HG02610 (cell line): ENCODE measurements around the gene CABCOCO1.

ENCODE experiments used
- ATAC-seq: cut with Tn5 transposase; IDR thresholded peaks from one replicate; pipeline ENCODE4 v1.9.1; 2021; ENCODE audit warnings: mild to moderate bottlenecking, moderate library complexity; ENCODE audit not compliant: unreplicated experiment

CABCOCO1 gene

GRCh38 chr10:61812052-61812721 lies 149.5 kb downstream of the CABCOCO1 start:
- peak; percentile 81 for ATAC-seq

DNA sequence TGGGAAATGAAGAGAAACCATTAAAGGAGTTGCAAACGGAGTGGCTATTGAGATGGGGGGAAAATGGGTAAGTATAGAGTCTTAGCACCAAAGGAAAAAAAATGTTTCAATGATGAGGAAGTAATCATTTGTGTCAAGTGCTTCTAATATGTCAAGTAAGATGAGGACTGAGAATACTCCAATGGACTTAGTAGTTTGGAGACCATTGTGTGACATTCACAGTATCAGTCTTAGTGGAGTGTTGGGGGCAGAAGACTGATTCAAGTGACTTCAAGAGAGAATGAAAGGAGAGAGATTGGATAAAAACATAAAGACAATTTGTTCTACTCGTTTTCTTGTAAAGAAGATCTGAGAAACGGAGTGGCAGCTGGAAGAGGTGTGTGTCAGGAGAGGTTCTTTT lies 150.2 kb downstream of the CABCOCO1 start:
- no peak for ATAC-seq

DNA sequence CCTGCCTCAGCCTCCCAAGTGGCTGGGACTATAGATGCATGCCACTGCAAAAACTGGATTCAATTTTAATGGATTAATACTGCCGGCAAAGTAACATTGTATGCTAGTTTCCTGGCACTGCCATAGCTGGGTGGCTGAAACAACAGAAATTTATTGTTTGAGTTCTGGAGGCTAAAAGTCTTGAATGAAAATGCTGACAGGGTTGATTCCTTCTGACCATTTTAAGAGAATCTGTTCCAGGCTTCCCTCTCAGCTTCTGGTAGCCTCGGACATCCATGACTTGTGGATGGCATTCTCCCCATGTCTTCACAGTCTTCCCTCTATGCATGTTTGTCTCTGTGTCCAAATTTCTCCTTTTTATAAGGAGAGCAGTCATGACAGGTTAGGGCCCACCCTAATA lies 151.4 kb downstream of the CABCOCO1 start:
- ATAC-seq: no peak

DNA sequence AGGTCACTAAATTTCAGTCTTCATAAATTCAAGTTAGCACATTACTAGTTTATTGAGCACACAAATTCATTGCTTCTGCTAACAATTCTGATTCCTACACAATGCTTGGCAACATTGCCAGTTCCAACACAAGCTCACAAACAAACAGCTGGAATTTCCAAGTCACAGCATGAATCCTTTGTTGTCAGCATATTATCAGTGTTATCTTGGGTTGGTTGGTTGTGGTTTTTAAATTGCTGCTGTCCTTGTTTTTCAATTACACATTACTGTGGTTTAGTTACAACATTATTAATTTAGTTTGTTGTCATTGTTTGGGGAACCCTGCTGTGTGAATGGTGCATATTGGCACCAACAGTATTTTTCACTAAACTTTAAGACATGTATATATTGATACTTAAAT lies 152.8 kb downstream of the CABCOCO1 start:
- no peak for ATAC-seq
